HG03039 (cell line): ENCODE data around the gene ARID1A.
A peak's percentile ranks its signal among the peaks of the same experiment; 100 is the strongest.
"Not testable (repeated sequence)": the region's sequence is repeated elsewhere in the genome, so short reads cannot be mapped to it uniquely, and the experiment has no call there.

Experiments
- ATAC-seq: cut with Tn5 transposase; IDR thresholded peaks from one replicate; pipeline ENCODE4 v1.9.1; 2021; ENCODE audit warnings: mild to moderate bottlenecking, moderate library complexity; ENCODE audit not compliant: unreplicated experiment

The ARID1A gene

GRCh38 chr1:26787381-26787705 is 91.5 kb downstream of the ARID1A start:
- ATAC-seq = peak; percentile 42

- ATAC-seq = peak; percentile 53
These were observed 92.1 kb downstream of the ARID1A start, which contains the start of gene PIGV for GRCh38 chr1:26787706-26788514. Gene PIGV (plus strand): TSS chr1:26787950. CDS start chr1:26790816, 2,866 bp downstream.

DNA sequence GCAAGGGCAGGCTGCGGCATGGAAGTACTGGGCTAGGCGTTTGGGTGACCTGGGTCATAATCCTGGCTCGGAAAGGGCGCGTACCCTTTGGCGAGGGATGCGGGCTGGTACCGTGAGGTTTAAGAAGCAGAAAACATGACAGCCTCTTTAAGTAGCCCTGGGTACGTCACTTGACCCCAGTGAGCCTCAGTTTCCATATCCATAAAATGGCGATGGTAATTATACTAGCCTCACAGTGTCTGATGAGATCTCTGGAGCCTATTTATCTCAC is 92.6 kb downstream of the ARID1A start:
- no peak for ATAC-seq

GRCh38 chr1:26788836-26789611 is 93.2 kb downstream of the ARID1A start:
- no peak for ATAC-seq

GRCh38 chr1:26789612-26789865 is 93.7 kb downstream of the ARID1A start:
- ATAC-seq = no peak

DNA sequence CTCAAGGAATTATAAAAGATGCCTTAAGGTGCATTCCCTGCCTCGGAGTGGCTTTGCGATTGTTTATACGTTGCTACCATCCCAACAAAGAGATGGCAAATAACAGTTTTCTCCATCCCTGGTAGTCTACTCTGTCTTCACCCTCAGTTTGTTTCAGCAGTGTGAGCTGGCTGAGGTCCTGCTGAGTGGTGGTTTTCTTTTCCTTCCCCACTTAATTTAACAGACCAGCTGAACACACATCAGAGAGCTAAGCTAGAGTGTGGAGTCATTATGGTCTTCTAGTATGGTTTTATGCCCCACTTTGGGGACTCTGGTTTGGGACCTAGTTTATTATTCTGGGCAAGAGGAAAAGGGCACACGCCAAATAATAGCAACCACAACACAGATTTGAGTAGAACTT is 94.1 kb downstream of the ARID1A start:
- no peak for ATAC-seq

GRCh38 chr1:26790551-26790953 is 94.7 kb downstream of the ARID1A start:
- ATAC-seq = no peak

DNA sequence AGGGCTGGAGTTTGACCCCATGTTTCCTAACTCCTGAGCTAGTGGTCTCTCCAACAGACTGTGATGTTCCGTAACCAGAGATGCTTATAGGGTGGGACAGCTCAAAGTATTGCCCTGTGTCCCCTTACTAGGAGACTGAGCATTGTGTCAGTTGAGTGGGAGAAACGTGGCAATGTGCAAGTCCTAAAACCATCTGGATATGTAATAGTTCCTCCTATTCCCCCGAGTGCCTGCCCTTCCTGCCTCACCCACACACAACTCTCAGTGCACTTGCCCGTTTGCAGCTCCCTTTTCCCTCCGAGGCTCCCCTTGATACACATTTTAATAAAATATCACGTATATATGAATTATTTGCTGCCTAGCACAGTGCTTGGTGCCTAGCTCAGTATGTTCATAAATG is 95.3 kb downstream of the ARID1A start:
- ATAC-seq = no peak

DNA sequence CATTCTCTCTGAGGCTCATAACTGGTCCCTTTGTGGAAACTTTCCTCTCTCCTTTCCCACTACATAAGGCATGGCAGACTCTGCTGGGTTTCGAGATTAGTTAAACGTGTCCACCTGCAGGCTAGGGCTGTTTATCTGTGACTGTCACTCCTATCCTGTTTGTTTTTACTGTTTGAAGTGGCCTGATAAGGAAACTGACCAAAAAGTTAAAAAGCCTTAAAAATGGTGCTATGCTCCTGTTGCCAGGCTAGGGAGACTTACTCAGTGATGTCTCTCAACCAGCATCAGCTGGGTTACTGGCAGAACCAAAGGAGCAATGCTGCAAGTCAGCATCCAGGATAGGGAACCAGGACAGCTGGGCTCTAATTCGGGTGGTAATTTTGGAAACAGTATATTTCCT is 95.8 kb downstream of the ARID1A start:
- no peak for ATAC-seq

DNA sequence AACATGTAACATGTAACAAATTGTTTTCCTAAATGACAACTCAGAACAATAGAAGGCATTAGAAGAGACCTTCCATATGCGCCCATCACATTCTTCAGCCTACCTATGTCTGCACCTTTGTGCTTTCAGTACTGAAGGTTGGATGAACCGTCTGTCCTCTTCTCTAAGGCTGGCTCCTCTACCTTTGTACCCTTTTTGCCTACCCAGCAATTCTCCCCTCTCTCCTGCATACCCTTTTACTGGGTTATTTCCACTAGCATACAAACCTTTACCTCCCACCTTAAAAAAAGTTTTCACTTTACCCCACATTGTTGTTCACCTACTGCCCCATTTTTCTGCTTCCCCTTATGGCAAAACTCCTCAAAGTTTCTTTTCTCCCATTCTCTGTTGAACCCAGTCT is 97.1 kb downstream of the ARID1A start:
- ATAC-seq = no peak

DNA sequence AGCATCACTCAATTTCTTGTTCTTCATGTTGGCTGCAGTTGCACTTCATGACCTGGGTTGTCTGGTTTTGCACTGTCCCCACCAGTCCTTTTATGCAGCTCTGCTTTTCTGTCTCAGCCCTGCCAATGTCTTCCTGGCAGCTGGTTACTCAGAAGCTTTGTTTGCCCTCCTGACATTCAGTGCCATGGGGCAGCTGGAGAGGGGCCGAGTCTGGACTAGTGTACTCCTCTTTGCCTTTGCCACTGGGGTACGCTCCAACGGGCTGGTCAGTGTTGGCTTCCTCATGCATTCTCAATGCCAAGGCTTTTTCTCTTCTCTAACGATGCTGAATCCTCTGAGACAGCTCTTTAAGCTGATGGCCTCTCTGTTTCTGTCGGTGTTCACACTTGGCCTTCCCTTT is 98.6 kb downstream of the ARID1A start:
- no peak for ATAC-seq

- no peak for ATAC-seq
These were observed 101.8 kb downstream of the ARID1A start for GRCh38 chr1:26797627-26798026.

- no peak for ATAC-seq
These were observed 103.8 kb downstream of the ARID1A start for GRCh38 chr1:26799479-26800142.

DNA sequence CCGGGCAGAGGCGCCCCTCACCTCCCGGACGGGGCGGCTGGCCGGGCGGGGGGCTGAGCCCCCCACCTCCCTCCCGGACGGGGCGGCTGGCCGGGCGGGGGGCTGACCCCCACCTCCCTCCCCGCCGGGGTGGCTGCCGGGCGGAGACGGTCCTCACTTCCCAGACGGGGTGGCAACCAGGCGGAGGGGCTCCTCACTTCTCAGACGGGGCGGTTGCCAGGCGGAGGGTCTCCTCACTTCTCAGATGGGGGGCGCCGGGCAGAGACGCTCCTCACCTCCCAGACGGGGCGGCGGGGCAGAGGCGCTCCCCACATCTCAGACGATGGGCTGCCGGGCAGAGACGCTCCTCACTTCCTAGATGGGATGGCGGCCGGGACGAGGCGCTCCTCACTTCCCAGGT is 108.1 kb downstream of the ARID1A start:
- not testable (repeated sequence) for ATAC-seq

DNA sequence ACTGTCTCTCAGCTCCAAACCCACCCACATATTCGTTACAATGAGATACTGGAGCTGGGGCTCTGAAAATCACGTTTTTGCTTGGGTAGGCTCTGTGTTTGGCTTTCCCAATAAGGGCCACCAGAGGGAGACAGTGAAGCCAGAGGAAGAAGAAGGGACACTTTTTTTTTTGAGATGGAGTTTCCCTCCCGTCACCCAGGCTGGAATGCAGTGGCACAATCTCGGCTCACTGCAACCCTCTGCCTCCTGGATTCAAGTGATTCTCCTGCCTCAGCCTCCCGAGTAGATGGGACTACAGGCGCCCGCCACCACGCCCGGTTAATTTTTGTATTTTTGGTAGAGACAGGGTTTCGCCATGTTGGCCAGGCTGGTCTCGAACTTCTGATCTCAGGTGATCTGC is 114.3 kb downstream of the ARID1A start:
- ATAC-seq = not testable (repeated sequence)

- ATAC-seq = no peak
These were observed 115.2 kb downstream of the ARID1A start for GRCh38 chr1:26811057-26811456.

- ATAC-seq = no peak
These were observed 115.9 kb downstream of the ARID1A start for GRCh38 chr1:26811708-26812107.

- no peak for ATAC-seq
These were observed 118.6 kb downstream of the ARID1A start for GRCh38 chr1:26814377-26814776.

- ATAC-seq = no peak
These were observed 119.1 kb downstream of the ARID1A start for GRCh38 chr1:26814893-26815292.

- ATAC-seq = peak; percentile 73
These were observed 125.0 kb downstream of the ARID1A start for GRCh38 chr1:26820784-26821269.

DNA sequence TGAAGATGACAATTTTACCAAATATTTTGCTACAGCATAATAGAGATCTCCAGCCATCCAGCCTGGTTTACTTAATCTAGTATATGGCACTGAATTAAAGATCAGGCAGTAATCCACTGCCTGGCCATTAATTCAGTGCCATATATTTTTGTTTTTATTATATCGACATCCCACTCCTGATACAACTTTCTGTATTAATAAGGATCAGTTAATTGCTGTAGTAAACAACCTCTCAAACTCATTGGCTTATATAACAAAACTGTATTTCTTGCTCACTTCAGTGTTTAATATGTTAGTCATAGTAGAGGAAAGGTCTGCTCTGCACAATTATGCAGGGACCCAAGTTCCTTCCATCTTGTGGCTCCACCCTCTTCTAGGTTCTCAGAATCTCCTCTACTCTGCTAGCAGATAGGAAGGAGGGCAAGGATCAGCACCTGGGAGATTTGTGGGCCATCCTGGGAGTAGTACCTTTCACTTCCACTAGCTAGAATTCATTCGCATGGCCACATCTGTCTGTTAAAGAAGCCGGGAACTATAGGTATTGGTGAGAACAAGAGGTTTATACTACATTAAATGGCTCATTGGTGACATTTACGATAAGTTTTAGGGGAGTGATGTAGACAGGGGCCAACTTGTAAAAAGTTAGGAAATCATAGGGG is 127.1 kb downstream of the ARID1A start:
- ATAC-seq = no peak

GRCh38 chr1:26824731-26825130 is 128.9 kb downstream of the ARID1A start:
- no peak for ATAC-seq
